A549 (cell line): ENCODE results near the gene HDGF.

Source experiments
- BHLHE40 ChIP-seq: IDR thresholded peaks from 2 replicates; pipeline ENCODE4 v1.6.1; 2012; ENCODE audit warnings: low read depth, low read length, inconsistent platforms
- CBX2 ChIP-seq: fragments of 200-600 bp; sonication (generic); IDR thresholded peaks from 2 replicates; pipeline ENCODE4 v1.6.1; 2016; ENCODE audit warnings: low read depth, mild to moderate bottlenecking, borderline replicate concordance
- CTCF ChIP-seq: fragments of >200 bp; sonication (Bioruptor Twin); formaldehyde crosslinking; IDR thresholded peaks from 3 replicates; pipeline ENCODE4 v1.5.1; 2016
- FOSL2 ChIP-seq, 2 experiments: fragments of 450-650 bp in 1 of 2; fragments of >200 bp in 1 of 2; sonication (Bioruptor Twin) in 1 of 2; formaldehyde crosslinking; IDR thresholded peaks; 2 replicates each; pipeline versions ENCODE4 v1.5.0 to v1.6.1; 2016 to 2020; ENCODE audit warnings: mild to moderate bottlenecking in 1 of 2, moderate library complexity in 1 of 2
- FOXS1 ChIP-seq: fragments of 250-450 bp; sonication (Bioruptor Pico); IDR thresholded peaks from 2 replicates; pipeline ENCODE4 v1.5.0; 2020; ENCODE audit warnings: mild to moderate bottlenecking, moderate library complexity
- HDAC2 ChIP-seq: fragments of 200-600 bp; sonication (generic); IDR thresholded peaks from 2 replicates; pipeline ENCODE4 v1.6.1; 2016
- JUN ChIP-seq, 2 experiments: fragments of >200 bp; sonication (Bioruptor Twin); formaldehyde crosslinking; IDR thresholded peaks; 2 replicates in 1 of 2; 3 replicates in 1 of 2; pipeline ENCODE4 v1.6.1; 2016 to 2017
- PBX3 ChIP-seq: IDR thresholded peaks from 2 replicates; pipeline ENCODE4 v1.6.1; 2012
- POLR2A ChIP-seq: IDR thresholded peaks from 2 replicates; pipeline ENCODE4 v1.6.1; 2012; ENCODE audit warnings: mild to moderate bottlenecking, low read length
- POLR2AphosphoS2 ChIP-seq: conservative IDR thresholded peaks from 2 replicates; pipeline ENCODE4 v1.6.1; 2012; ENCODE audit warnings: low read length, improper control_type of control experiment, inconsistent platforms
- RAD21 ChIP-seq, 2 experiments: fragments of >200 bp in 1 of 2; sonication (Bioruptor Twin) in 1 of 2; formaldehyde crosslinking in 1 of 2; IDR thresholded peaks in 1 of 2; conservative IDR thresholded peaks in 1 of 2; 2 replicates in 1 of 2; 3 replicates in 1 of 2; pipeline ENCODE4 v1.6.1; 2012 to 2018; ENCODE audit warnings: inconsistent platforms in 1 of 2
- RARB ChIP-seq: fragments of 250-450 bp; sonication (Bioruptor Pico); IDR thresholded peaks from 2 replicates; pipeline ENCODE4 v1.8.0; 2021; ENCODE audit warnings: mild to moderate bottlenecking, moderate library complexity
- USF2 ChIP-seq: fragments of 450-650 bp; IDR thresholded peaks from 2 replicates; pipeline ENCODE4 v1.6.1; 2014; ENCODE audit warnings: antibody characterized with exemption

GRCh38 chr1:156760796-156761104 lies 9.3 kb upstream of the HDGF start:
- no peak for TF ChIP-seq FOSL2 (IDR thresholded peaks at IDR 0.05)
- no peak for TF ChIP-seq FOSL2 (CRISPR knock-in tag; IDR thresholded peaks at IDR 0.05)
- TF ChIP-seq USF2: no peak
- TF ChIP-seq CTCF: no peak
- TF ChIP-seq JUN (IDR thresholded peaks at IDR 0.05): no peak
- TF ChIP-seq POLR2AphosphoS2: no peak
- TF ChIP-seq RAD21 (conservative IDR thresholded peaks at IDR 0.05 in 1 of 2, IDR thresholded peaks at IDR 0.05 in 1 of 2): no peak
- TF ChIP-seq POLR2A: no peak
- no peak for TF ChIP-seq RARB
- TF ChIP-seq BHLHE40: no peak
- no peak for TF ChIP-seq HDAC2
- TF ChIP-seq CBX2: no peak
- TF ChIP-seq FOXS1 (CRISPR knock-in tag): no peak
- no peak for TF ChIP-seq PBX3
